Fibroblast of the aortic adventitia (primary cell): ENCODE measurements around the gene HS6ST1. TPM values are rescaled to one million over a fixed set of nuclear protein-coding genes. Genes with fewer than 3 reads are reported as not detected.

Experiments
- DNase-seq: peaks from one replicate; pipeline ENCODE4 v3.0.0-alpha.2; 2010; ENCODE audit warnings: low read depth
- H3K4me3 ChIP-seq: 2 replicates; pipeline ENCODE4 v1.5.1; 2011; ENCODE audit warnings: low read depth, mild to moderate bottlenecking, control low read depth, low read length, moderate library complexity
- total RNA-seq: library from RNA; depleted of rRNA; stranded (reverse); fragments of >200 nt; gene quantifications from 2 replicates; pipeline ENCODE4 v1.2.3, GENCODE V29; 2012; ENCODE audit warnings: low replicate concordance
- TF ChIP-seq, protein P1 (sequence below): IDR thresholded peaks from 2 replicates; pipeline ENCODE4 v1.5.1; 2011; ENCODE audit warnings: mild to moderate bottlenecking, low read length, control low read depth, inconsistent platforms; ENCODE audit not compliant: insufficient read depth

The HS6ST1 gene
- total RNA-seq, 1 donor, result 10.6 TPM

DNA sequence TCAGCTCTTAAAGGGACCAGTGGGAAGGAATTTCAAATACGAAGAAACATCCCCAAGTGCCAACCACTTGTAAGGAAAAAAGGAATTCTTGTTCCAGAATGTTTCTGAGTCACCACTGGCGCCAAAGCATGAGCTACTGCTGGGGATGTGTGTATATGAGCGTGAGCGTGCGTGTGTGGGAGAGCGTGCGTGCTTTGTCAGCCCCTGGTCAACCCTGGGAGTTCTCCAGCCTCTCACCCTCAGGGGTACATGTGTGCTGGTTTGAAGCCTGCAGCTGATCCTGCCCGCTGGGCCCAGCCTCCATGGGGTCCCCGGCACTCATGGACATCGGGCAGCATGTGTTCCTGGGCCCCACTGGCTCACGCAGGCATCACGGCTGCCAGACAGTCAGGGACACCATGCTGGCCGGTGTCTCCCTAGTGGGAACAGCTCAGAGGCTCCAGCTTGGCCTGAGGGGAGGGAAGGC is 17.1 kb downstream of the HS6ST1 start:
- no peak overlapping the region for H3K4me3 ChIP-seq
- TF ChIP-seq, protein P1, sequence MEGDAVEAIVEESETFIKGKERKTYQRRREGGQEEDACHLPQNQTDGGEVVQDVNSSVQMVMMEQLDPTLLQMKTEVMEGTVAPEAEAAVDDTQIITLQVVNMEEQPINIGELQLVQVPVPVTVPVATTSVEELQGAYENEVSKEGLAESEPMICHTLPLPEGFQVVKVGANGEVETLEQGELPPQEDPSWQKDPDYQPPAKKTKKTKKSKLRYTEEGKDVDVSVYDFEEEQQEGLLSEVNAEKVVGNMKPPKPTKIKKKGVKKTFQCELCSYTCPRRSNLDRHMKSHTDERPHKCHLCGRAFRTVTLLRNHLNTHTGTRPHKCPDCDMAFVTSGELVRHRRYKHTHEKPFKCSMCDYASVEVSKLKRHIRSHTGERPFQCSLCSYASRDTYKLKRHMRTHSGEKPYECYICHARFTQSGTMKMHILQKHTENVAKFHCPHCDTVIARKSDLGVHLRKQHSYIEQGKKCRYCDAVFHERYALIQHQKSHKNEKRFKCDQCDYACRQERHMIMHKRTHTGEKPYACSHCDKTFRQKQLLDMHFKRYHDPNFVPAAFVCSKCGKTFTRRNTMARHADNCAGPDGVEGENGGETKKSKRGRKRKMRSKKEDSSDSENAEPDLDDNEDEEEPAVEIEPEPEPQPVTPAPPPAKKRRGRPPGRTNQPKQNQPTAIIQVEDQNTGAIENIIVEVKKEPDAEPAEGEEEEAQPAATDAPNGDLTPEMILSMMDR, result no peak
- peak; percentile 98 for DNase-seq

DNA sequence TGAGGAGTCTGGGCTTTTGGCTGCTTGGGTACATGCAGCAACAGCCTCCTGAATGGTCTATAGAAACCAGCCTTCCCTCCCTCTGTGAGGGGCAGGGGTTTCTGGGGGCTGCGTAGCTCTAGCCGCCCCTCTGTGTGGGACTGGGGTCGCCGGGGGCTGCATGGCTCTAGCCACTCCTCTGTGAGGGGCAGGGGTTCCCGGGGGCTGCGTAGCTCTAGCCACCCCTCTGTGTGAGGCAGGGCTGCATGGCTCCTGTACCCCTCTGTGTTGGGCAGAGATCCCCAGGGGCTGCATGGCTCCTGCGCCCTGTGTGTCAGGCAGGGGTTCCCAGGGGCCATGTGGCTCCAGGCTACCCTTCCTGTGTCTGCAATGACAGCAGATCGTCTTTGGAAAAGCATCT is 17.6 kb downstream of the HS6ST1 start:
- TF ChIP-seq, protein P1, result no peak
- no peak for DNase-seq
- no peak overlapping the region for H3K4me3 ChIP-seq

- no peak overlapping the region for H3K4me3 ChIP-seq
- DNase-seq, result no peak
- TF ChIP-seq, protein P1, result no peak
Measured at GRCh38 chr2:128300151-128301020, 18.3 kb downstream of the HS6ST1 start.

DNA sequence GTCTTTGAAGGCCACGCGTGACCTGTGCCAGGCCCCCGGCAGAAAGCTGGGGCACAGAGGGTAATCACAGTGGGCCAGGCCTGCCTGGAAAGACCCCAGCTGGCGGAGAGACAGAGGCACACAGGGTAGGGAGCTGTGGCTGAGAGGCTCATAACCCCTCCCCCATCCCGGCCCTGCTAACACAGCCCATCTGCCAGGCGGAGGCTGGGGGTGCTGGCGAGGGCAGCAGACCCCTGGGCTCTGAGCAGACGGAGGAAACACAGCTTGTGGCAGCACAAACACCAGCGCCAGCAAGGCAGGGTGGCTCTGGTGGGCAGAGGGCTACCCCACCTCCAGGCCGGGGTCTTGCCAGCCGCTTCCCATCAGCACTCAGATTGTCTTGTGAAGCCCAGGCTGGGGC is 19.0 kb downstream of the HS6ST1 start:
- DNase-seq, result no peak
- H3K4me3 ChIP-seq, result no peak overlapping the region
- TF ChIP-seq, protein P1, result no peak

DNA sequence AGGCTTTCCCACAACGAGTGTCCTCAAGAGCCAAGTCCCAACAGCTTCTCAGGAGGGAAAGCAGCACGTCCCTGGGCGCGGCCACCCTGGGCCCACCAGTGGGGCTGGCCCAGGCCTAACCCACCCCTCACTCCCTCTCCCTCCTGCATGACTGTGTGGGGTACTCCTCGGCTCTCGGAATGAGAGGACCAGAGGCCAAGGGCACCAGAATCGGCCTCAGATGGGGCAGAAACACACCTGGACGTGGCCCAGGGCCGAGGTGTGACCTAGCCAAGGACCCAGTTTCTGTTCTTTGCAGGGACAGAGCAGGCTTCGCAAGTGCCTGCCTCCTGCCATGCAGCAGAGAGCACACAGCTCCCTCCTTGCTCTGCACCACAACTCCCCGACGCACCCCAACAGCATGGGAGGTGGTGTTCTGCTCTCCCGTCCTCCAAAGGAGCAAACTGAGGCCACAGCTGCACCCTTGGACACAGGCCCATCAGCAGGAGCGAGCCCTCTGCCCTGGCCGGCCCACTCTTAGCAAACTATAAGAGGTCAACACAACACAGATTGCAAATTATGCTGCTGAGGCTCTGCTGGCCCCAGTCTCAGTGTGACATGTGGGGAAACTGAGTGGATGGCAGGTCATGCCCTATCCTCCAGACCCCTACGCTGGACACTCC is 19.7 kb downstream of the HS6ST1 start:
- no peak for DNase-seq
- no peak overlapping the region for H3K4me3 ChIP-seq
- TF ChIP-seq, protein P1, result no peak

GRCh38 chr2:128298286-128298685 is 20.4 kb downstream of the HS6ST1 start:
- TF ChIP-seq, protein P1, result no peak
- DNase-seq, result no peak
- no peak overlapping the region for H3K4me3 ChIP-seq
